ENCODE measurements around the gene TIGD1.
"Not testable (repeated sequence)": the region's sequence is repeated elsewhere in the genome, so short reads cannot be mapped to it uniquely, and the experiment has no call there.

TIGD1 gene

DNA sequence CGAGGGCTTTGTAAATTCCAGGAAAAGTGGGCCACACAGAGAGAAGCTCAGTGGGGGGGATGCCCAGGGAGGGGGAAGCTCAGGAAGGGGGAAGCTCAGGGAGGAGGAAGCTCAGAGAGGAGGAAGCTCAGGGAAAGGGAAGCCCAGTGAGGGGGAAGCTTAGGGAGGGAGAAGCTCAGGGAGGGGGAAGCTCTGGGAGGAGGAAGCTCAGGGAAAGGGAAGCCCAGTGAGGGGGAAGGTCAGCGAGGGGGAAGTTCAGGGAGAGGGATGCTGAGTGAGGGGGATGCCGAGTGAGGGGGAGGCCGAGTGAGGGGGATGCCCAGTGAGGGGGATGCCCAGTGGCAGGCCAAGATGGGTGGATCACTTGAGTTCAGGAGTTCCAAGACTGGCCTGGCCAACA is 11.7 kb downstream of the TIGD1 start:
- no peak for FAIRE-seq

GRCh38 chr2:232537499-232537898 is 12.9 kb downstream of the TIGD1 start:
- FAIRE-seq = no peak

DNA sequence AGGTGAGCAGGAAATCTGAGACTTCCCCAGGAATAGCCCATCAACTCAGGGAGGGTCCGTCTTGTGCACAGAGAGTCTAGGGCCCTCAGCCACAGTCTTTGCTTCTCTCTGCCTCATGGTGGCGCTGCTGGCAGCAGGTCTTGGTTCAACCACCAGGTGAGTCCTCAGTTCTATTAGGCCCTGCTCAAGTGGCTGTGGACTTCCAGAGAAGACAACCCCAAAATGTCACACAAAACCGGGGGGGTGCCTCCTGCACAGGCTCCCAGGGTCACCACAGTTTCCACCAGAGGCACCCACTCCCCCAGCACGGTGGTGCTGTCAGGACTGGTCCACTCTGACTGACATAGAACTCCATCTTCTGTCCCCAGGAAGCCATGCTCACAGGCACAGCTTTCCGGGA is 13.3 kb downstream of the TIGD1 start:
- no peak for FAIRE-seq

- no peak for FAIRE-seq
These were observed 14.4 kb downstream of the TIGD1 start for GRCh38 chr2:232535761-232536530.

DNA sequence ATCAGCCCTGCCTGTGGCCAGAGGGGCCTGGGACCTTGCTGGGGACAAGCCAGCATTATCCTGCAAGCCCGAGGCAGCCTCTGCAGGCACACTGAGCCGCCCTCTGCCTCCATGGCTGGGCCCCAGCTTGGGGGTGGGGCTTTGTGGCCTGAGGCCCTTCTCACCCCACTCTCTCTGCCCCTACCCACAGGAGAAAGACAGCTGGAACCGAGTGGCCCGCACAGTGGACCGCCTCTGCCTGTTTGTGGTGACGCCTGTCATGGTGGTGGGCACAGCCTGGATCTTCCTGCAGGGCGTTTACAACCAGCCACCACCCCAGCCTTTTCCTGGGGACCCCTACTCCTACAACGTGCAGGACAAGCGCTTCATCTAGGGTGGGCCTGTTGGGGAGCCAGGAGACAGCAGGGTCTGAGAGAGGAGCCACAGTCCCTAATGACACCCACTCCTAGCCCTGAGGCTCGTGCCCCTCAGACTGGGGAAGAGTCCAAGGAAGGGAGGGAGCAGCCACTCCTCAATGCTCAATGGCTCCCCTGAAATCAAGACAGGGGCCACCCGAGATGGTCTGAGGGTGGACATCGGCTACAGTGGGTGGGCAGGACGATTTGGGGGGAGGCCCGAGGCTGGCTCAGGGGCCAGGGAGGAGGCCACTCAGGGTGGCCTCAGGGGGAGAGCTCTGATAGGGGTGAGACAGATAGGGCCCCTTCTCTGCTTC is 15.3 kb downstream of the TIGD1 start:
- no peak for FAIRE-seq

GRCh38 chr2:232533944-232534710 is 16.2 kb downstream of the TIGD1 start:
- FAIRE-seq = no peak

- FAIRE-seq = not testable (repeated sequence)
These were observed 17.5 kb downstream of the TIGD1 start for GRCh38 chr2:232532821-232533220.

DNA sequence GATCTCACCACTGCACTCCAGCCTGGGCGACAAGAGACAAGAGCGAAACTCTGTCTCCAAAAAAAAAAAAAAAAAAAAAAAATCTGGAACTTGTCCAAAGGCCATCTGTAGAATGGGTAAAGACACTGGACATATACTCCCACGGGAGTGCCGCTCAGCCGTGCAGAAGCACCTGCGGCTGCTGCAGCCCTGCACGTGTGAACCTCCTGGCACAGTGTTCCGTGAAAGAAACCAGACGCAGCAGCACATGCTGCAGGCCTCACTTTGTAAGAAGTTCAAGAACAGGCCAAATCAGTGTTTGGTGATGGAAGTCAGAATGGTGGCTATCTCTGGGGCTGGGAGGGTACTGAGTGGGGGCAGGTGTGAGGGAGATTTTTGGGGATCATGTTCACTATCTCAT is 17.9 kb downstream of the TIGD1 start:
- FAIRE-seq = no peak

GRCh38 chr2:232530626-232531260 is 19.6 kb downstream of the TIGD1 start:
- no peak for FAIRE-seq

- FAIRE-seq = no peak
These were observed 20.4 kb downstream of the TIGD1 start for GRCh38 chr2:232529806-232530547.

GRCh38 chr2:232528746-232529460 is 21.5 kb downstream of the TIGD1 start:
- FAIRE-seq = no peak

DNA sequence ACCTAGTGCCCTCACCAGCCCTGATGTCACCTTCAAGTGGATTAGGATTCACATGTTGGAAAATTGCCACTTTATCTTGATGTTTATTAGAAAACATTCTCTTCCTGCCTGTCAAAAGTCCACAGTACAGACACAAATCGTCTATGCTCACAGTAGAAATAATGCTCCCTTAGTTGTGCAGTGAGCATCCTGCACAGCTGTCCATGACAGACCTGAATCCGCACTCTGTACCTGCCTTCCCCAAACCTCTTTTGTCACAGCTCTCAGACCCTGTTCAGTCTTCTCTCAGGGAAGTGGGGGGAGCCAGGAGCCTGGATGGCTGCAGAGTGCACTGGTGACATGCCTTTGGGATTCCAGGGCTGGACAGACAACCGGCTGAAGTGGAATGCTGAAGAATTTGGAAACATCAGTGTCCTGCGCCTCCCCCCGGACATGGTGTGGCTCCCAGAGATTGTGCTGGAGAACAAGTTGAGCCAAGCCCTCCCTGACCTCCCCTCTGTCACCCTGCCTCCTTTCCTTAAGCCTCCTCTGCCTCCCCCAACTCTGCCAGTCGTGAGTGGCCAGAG is 22.4 kb downstream of the TIGD1 start:
- no peak for FAIRE-seq

- no peak for FAIRE-seq
These were observed 23.9 kb downstream of the TIGD1 start for GRCh38 chr2:232526372-232526941.

GRCh38 chr2:232525791-232526371 is 24.5 kb downstream of the TIGD1 start, which contains the start of gene CHRND:
Gene CHRND, plus strand, starts transcription at chr2:232526160. Its CDS starts 56 bp downstream, at chr2:232526216.
- FAIRE-seq = no peak

DNA sequence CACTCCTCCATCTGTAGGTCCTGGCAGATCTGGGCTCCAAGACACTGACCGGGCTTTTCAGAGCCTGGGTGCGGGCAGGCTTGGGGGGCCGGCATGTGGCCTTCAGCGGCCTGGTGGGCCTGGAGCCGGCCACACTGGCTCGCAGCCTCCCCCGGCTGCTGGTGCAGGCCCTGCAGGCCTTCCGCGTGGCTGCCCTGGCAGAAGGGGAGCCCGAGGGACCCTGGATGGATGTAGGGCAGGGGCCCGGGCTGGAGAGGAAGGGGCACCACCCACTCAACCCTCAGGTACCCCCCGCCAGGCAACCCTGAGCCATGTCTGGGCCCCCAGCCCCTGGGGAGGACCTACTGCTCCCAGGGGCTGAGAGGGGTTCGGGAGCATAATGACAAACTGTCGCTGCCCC is 25.2 kb downstream of the TIGD1 start:
- no peak for FAIRE-seq

DNA sequence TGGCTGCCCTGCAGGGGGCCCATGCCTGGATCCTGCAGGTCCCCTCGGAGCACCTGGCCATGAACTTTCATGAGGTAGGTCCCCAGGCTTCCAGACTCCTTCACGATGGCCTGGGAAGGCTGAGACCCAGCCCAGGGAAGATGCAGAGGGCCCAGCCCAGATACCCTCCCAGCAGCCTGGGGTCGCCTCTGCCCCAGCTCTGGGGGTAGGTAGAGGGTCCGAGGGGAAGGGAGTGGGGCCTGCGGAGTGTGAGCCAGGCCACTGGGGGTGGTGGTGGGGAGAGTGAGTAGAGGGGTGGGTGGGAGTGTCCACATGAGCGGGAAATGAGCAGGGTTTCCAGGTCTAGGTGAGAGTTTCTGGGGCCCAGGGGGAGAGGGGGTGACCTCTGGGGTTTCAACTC is 25.6 kb downstream of the TIGD1 start:
- FAIRE-seq = no peak

- FAIRE-seq = no peak
These were observed 26.4 kb downstream of the TIGD1 start for GRCh38 chr2:232523682-232524597.

- FAIRE-seq = no peak
These were observed 27.0 kb downstream of the TIGD1 start for GRCh38 chr2:232523402-232523681.

GRCh38 chr2:232522623-232523401 is 27.5 kb downstream of the TIGD1 start:
- no peak for FAIRE-seq
